Sigmoid colon (tissue), 7 donors: ENCODE measurements around the gene RASSF9. TPM values are rescaled to one million over a fixed set of nuclear protein-coding genes. Genes with fewer than 3 reads are reported as not detected.

Experiments
- DNase-seq: peaks from one replicate; pipeline ENCODE4 v3.0.0-alpha.2; 2019
- H3K27ac ChIP-seq, 4 donors: fragments of 200-600 bp; sonication (generic); one replicate each; pipeline ENCODE4 v1.5.1; 2016 to 2019; ENCODE audit warnings: mild to moderate bottlenecking in 1 of 4
- H3K27me3 ChIP-seq, 3 donors: fragments of 200-600 bp; sonication (generic); one replicate each; pipeline ENCODE4 v1.5.1; 2019; ENCODE audit warnings: mild to moderate bottlenecking in 1 of 3
- H3K36me3 ChIP-seq, 4 donors: fragments of 200-600 bp; sonication (generic); one replicate each; pipeline ENCODE4 v1.5.1; 2016 to 2019
- H3K4me1 ChIP-seq, 4 donors: fragments of 200-600 bp; sonication (generic); one replicate each; pipeline ENCODE4 v1.5.1; 2017 to 2019
- H3K4me3 ChIP-seq, 4 donors: fragments of 200-600 bp; sonication (generic); one replicate each; pipeline ENCODE4 v1.5.1; 2017 to 2019; ENCODE audit warnings: mild to moderate bottlenecking in 2 of 4, moderate library complexity in 1 of 4
- H3K9me3 ChIP-seq, 4 donors: fragments of 200-600 bp in 3 of 4; sonication (generic) in 3 of 4; one replicate each; pipeline versions ENCODE4 v1.5.1 to v1.6.1; 2013 to 2019
- CTCF ChIP-seq, 4 experiments: fragments of 450-650 bp in 3 of 4; fragments of 200-600 bp in 1 of 4; IDR thresholded peaks; one replicate each; pipeline ENCODE4 v1.5.1; 2016 to 2019; ENCODE audit warnings: antibody characterized with exemption in 4 of 4, mild to moderate bottlenecking in 3 of 4, moderate library complexity in 2 of 4
- EP300 ChIP-seq, 4 donors: sonication (generic); formaldehyde crosslinking; IDR thresholded peaks; one replicate each; pipeline ENCODE4 v1.6.1; 2017; ENCODE audit warnings: antibody characterized with exemption in 4 of 4
- POLR2A ChIP-seq, 2 donors: fragments of 450-650 bp; IDR thresholded peaks; one replicate each; pipeline ENCODE4 v1.6.1; 2016; ENCODE audit warnings: antibody characterized with exemption in 2 of 2, mild to moderate bottlenecking in 2 of 2, moderate library complexity in 2 of 2
- POLR2AphosphoS5 ChIP-seq, 4 donors: sonication (generic); formaldehyde crosslinking; IDR thresholded peaks; one replicate each; pipeline ENCODE4 v1.6.1; 2017; ENCODE audit warnings: antibody characterized with exemption in 4 of 4
- WGBS, 2 donors: extraction: QIAGEN DNeasy Blood & Tissue Kit; methylation state at CpG; one replicate each; pipeline ENCODE4 v1.1.7; 2013; 5-methylcytosine and 5-hydroxymethylcytosine counted together
- intact Hi-C: fragments of 100-400 bp; cut with DNase I; formaldehyde crosslinking; loops from one replicate; pipeline ENCODE4 v1.15.1; 2023
- polyA plus RNA-seq, 3 donors: library from polyadenylated mRNA; stranded (reverse); fragments of 200-250 nt; gene quantifications; one replicate each; pipeline ENCODE4 v1.2.3, GENCODE V29; 2013
- total RNA-seq, 4 donors: library from RNA; depleted of rRNA; stranded (reverse); fragments of >200 nt; gene quantifications; one replicate each; pipeline ENCODE4 v1.1.0, GENCODE V29; 2016
- donor health status: healthy with polysubstance abuse.
- donor health status: Bipolar disorder and iron deficiency.
- donor health status: healthy.

RASSF9 gene
- total and polyA plus RNA-seq, 7 donors: 0.32 to 3.9 (median 3.0) TPM; not detected in 1

- H3K4me3 ChIP-seq: no peak overlapping the region
- H3K27ac ChIP-seq: no peak overlapping the region
- no peak for TF ChIP-seq POLR2A (IDR thresholded peaks at IDR 0.05)
- H3K27me3 ChIP-seq: no peaks in the 10 kb centered on the region
- DNase-seq: no peak
- no peaks in the 10 kb centered on the region for H3K9me3 ChIP-seq
- H3K36me3 ChIP-seq: no peaks in the 10 kb centered on the region
- no peaks in the 10 kb centered on the region for H3K4me1 ChIP-seq
- intact Hi-C loops: no loop called here
- 24 to 65% methylated on average over 2 of the region's 2 CpGs for WGBS, 2 donors
Measured at GRCh38 chr12:85765453-85765869, 70.7 kb downstream of the RASSF9 start.

GRCh38 chr12:85759623-85760022 is 76.6 kb downstream of the RASSF9 start:
- H3K27ac ChIP-seq: no peak overlapping the region
- intact Hi-C loops: no loop called here
- 50 to 89% methylated on average over 3 of the region's 3 CpGs for WGBS, 2 donors
- H3K9me3 ChIP-seq: peaks cover 0 to 9% (median 0%) of the 10 kb centered on the region in 4 donors
- no peak overlapping the region for H3K4me3 ChIP-seq
- H3K4me1 ChIP-seq: no peaks in the 10 kb centered on the region
- no peaks in the 10 kb centered on the region for H3K27me3 ChIP-seq
- no peaks in the 10 kb centered on the region for H3K36me3 ChIP-seq
- TF ChIP-seq POLR2AphosphoS5 (IDR thresholded peaks at IDR 0.05) (no peak), CTCF (IDR thresholded peaks at IDR 0.05) (no peak), EP300 (IDR thresholded peaks at IDR 0.05) (no peak), POLR2A (IDR thresholded peaks at IDR 0.05) (no peak)
- no peak for DNase-seq

GRCh38 chr12:85759091-85759490 is 77.1 kb downstream of the RASSF9 start:
- no peak for DNase-seq
- 21 to 66% methylated on average over 3 of the region's 3 CpGs for WGBS, 2 donors
- Histone ChIP-seq H3K4me1 (no peaks in the 10 kb centered on the region), H3K27ac (no peak overlapping the region), H3K4me3 (no peak overlapping the region), H3K36me3 (no peaks in the 10 kb centered on the region), H3K9me3 (peaks cover 0 to 9% (median 0%) of the 10 kb centered on the region in 4 donors), H3K27me3 (no peaks in the 10 kb centered on the region)
- TF ChIP-seq CTCF (IDR thresholded peaks at IDR 0.05) (no peak), POLR2A (IDR thresholded peaks at IDR 0.05) (no peak), POLR2AphosphoS5 (IDR thresholded peaks at IDR 0.05) (no peak), EP300 (IDR thresholded peaks at IDR 0.05) (no peak)
- intact Hi-C loops: no loop called here

GRCh38 chr12:85755760-85756159 is 80.4 kb downstream of the RASSF9 start:
- intact Hi-C loops: no loop called here
- no peaks in the 10 kb centered on the region for H3K36me3 ChIP-seq
- TF ChIP-seq POLR2AphosphoS5 (IDR thresholded peaks at IDR 0.05) (no peak), CTCF (IDR thresholded peaks at IDR 0.05) (no peak), EP300 (IDR thresholded peaks at IDR 0.05) (no peak), POLR2A (IDR thresholded peaks at IDR 0.05) (no peak)
- DNase-seq: no peak
- H3K4me1 ChIP-seq: no peaks in the 10 kb centered on the region
- H3K9me3 ChIP-seq: peaks cover 0 to 9% (median 0%) of the 10 kb centered on the region in 4 donors
- no peak overlapping the region for H3K27ac ChIP-seq
- no peak overlapping the region for H3K4me3 ChIP-seq
- H3K27me3 ChIP-seq: no peaks in the 10 kb centered on the region

Other genes starting within 250 kb of the RASSF9 start
- gene NTS, start 37.9 kb upstream of the RASSF9 start, total RNA-seq: not detected
- under 1 TPM in 1 of 3 donors, not detected in 2; 0.50 TPM for gene NTS, start 37.9 kb upstream of the RASSF9 start, polyA plus RNA-seq